NOMO-1 (cell line): ENCODE data around the gene WASF2.
A peak's percentile ranks its signal among the peaks of the same experiment; 100 is the strongest.
"Not testable (repeated sequence)": the region's sequence is repeated elsewhere in the genome, so short reads cannot be mapped to it uniquely, and the experiment has no call there.

ENCODE experiments used
- DNase-seq, 2 experiments: peaks; one replicate each; lab custom pipeline; 2025; ENCODE audit not compliant: unreplicated experiment in 2 of 2; lab: John Stamatoyannopoulos, UW

WASF2 gene

GRCh38 chr1:27455139-27455811 lies 34.7 kb downstream of the WASF2 start:
- DNase-seq: no peak

GRCh38 chr1:27454610-27455009 lies 35.4 kb downstream of the WASF2 start:
- DNase-seq: no peak

GRCh38 chr1:27451343-27451742 lies 38.6 kb downstream of the WASF2 start:
- no peak for DNase-seq

GRCh38 chr1:27448982-27449381 lies 41.0 kb downstream of the WASF2 start:
- DNase-seq: no peak

- DNase-seq: no peak
Measured at GRCh38 chr1:27447883-27448282, 42.1 kb downstream of the WASF2 start.

GRCh38 chr1:27447399-27447798 lies 42.6 kb downstream of the WASF2 start:
- no peak for DNase-seq

GRCh38 chr1:27446496-27447020 lies 43.4 kb downstream of the WASF2 start:
- DNase-seq: no peak

GRCh38 chr1:27445177-27445936 lies 44.6 kb downstream of the WASF2 start:
- no peak for DNase-seq

- no peak for DNase-seq
Measured at GRCh38 chr1:27444632-27445031, 45.3 kb downstream of the WASF2 start.

- DNase-seq: no peak
Measured at GRCh38 chr1:27439150-27439549, 50.8 kb downstream of the WASF2 start.

GRCh38 chr1:27438621-27439061 lies 51.3 kb downstream of the WASF2 start:
- DNase-seq: peak in 1 of 2 experiments; percentile 15

GRCh38 chr1:27436204-27437159 lies 53.5 kb downstream of the WASF2 start:
- peak; percentile 26 to 51 for DNase-seq

GRCh38 chr1:27435566-27436203 lies 54.3 kb downstream of the WASF2 start:
- DNase-seq: peak; percentile 80 to 98

GRCh38 chr1:27433706-27434105 lies 56.3 kb downstream of the WASF2 start:
- no peak for DNase-seq

GRCh38 chr1:27432725-27433124 lies 57.2 kb downstream of the WASF2 start:
- not testable (repeated sequence) for DNase-seq

- DNase-seq: no peak
Measured at GRCh38 chr1:27431601-27431940, 58.4 kb downstream of the WASF2 start.

- peak in 1 of 2 experiments; percentile 60 for DNase-seq
Measured at GRCh38 chr1:27430903-27431600, 58.9 kb downstream of the WASF2 start.

GRCh38 chr1:27429029-27429425 lies 60.9 kb downstream of the WASF2 start:
- DNase-seq: no peak

- DNase-seq: peak; percentile 27 to 37
Measured at GRCh38 chr1:27428316-27429028, 61.5 kb downstream of the WASF2 start.
